GM10266 (cell line): Measurements from ENCODE around the gene CUX1.

ENCODE experiments used
- DNase-seq: peaks from one replicate; pipeline ENCODE4 v3.0.0; 2012; ENCODE audit errors: extremely low spot score
- CTCF ChIP-seq: IDR thresholded peaks from 2 replicates; pipeline ENCODE4 v1.5.1; 2012; ENCODE audit warnings: mild to moderate bottlenecking, low read depth; ENCODE audit not compliant: control insufficient read depth, insufficient read depth; ENCODE audit errors: missing control alignments

CUX1 gene

GRCh38 chr7:101937717-101938514 is 120.5 kb downstream of the CUX1 start:
- no peak for DNase-seq
- TF ChIP-seq CTCF = no peak

- TF ChIP-seq CTCF = no peak
- DNase-seq = no peak
Measured at GRCh38 chr7:101939136-101939695, 121.8 kb downstream of the CUX1 start.

GRCh38 chr7:101940151-101940550 is 122.7 kb downstream of the CUX1 start:
- TF ChIP-seq CTCF = no peak
- DNase-seq = no peak

GRCh38 chr7:101940830-101941229 is 123.4 kb downstream of the CUX1 start:
- no peak for TF ChIP-seq CTCF
- DNase-seq = no peak

GRCh38 chr7:101941481-101942383 is 124.3 kb downstream of the CUX1 start:
- TF ChIP-seq CTCF = no peak
- no peak for DNase-seq

GRCh38 chr7:101942603-101943210 is 125.3 kb downstream of the CUX1 start:
- TF ChIP-seq CTCF = no peak
- no peak for DNase-seq
